ENCODE measurements around the gene IL17REL.
"Not testable (repeated sequence)": the region's sequence is repeated elsewhere in the genome, so short reads cannot be mapped to it uniquely, and the experiment has no call there.

Gene IL17REL

GRCh38 chr22:49983148-49984042, 29.2 kb downstream of the IL17REL start:
- peak; percentile 39 for DNase-seq

- not testable (repeated sequence) for DNase-seq
Measured at GRCh38 chr22:49981799-49982198, 30.8 kb downstream of the IL17REL start.

- peak; percentile 86 for DNase-seq
Measured at GRCh38 chr22:49979587-49980264, 32.8 kb downstream of the IL17REL start.

GRCh38 chr22:49977578-49977977, 35.0 kb downstream of the IL17REL start:
- no peak for DNase-seq

- DNase-seq = no peak
Measured at GRCh38 chr22:49976439-49977175, 36.0 kb downstream of the IL17REL start.

GRCh38 chr22:49975543-49976389, 36.8 kb downstream of the IL17REL start:
- no peak for DNase-seq

- no peak for DNase-seq
Measured at GRCh38 chr22:49973018-49973961, 39.3 kb downstream of the IL17REL start.

GRCh38 chr22:49972163-49973017, 40.2 kb downstream of the IL17REL start:
- no peak for DNase-seq

GRCh38 chr22:49971232-49972162, 41.1 kb downstream of the IL17REL start:
- DNase-seq = peak; percentile 72

GRCh38 chr22:49970528-49971231, 41.9 kb downstream of the IL17REL start:
- DNase-seq = peak; percentile 98

- no peak for DNase-seq
Measured at GRCh38 chr22:49969751-49970527, 42.6 kb downstream of the IL17REL start.

GRCh38 chr22:49968831-49969661, 43.5 kb downstream of the IL17REL start:
- no peak for DNase-seq

GRCh38 chr22:49968313-49968830, 44.2 kb downstream of the IL17REL start:
- DNase-seq = no peak

- no peak for DNase-seq
Measured at GRCh38 chr22:49967706-49968208, 44.8 kb downstream of the IL17REL start.

- peak; percentile 54 for DNase-seq
Measured at GRCh38 chr22:49966774-49967705, 45.5 kb downstream of the IL17REL start.

Data from hematopoietic multipotent progenitor cell treated with erythropoietin and hydrocortisone succinate and interleukin-3 and kit ligand, for 6 days (in vitro differentiated cells).